Activated CD8-positive, alpha-beta memory T cell treated with anti-CD3 and anti-CD28 coated beads for 48 hours (primary cell): ENCODE results near the gene EEFSEC.

Source experiments
- DNase-seq, 3 experiments: peaks; one replicate each; pipeline ENCODE4 v3.0.0-alpha.2; 2020; ENCODE audit warnings: low read depth in 2 of 3, low spot score in 2 of 3

The EEFSEC gene

GRCh38 chr3:128270559-128271492, 117.5 kb downstream of the EEFSEC start:
- DNase-seq = no peak

GRCh38 chr3:128271536-128272332, 118.5 kb downstream of the EEFSEC start:
- DNase-seq = no peak

GRCh38 chr3:128273109-128273840, 120.0 kb downstream of the EEFSEC start:
- DNase-seq = no peak

GRCh38 chr3:128273841-128274573, 120.7 kb downstream of the EEFSEC start:
- no peak for DNase-seq

GRCh38 chr3:128274837-128275236, 121.6 kb downstream of the EEFSEC start:
- no peak for DNase-seq

GRCh38 chr3:128275316-128276145, 122.2 kb downstream of the EEFSEC start:
- no peak for DNase-seq

GRCh38 chr3:128276146-128276435, 122.8 kb downstream of the EEFSEC start:
- DNase-seq = no peak

- no peak for DNase-seq
Measured at GRCh38 chr3:128276577-128277183, 123.4 kb downstream of the EEFSEC start.

GRCh38 chr3:128277378-128278069, 124.2 kb downstream of the EEFSEC start:
- no peak for DNase-seq

- DNase-seq = no peak
Measured at GRCh38 chr3:128278130-128278529, 124.8 kb downstream of the EEFSEC start.

- DNase-seq = no peak
Measured at GRCh38 chr3:128278761-128279600, 125.7 kb downstream of the EEFSEC start.

- DNase-seq = no peak
Measured at GRCh38 chr3:128279601-128279880, 126.3 kb downstream of the EEFSEC start.

GRCh38 chr3:128280481-128281052, 127.3 kb downstream of the EEFSEC start:
- no peak for DNase-seq

- no peak for DNase-seq
Measured at GRCh38 chr3:128281056-128281455, 127.8 kb downstream of the EEFSEC start.

- DNase-seq = no peak
Measured at GRCh38 chr3:128281461-128282367, 128.4 kb downstream of the EEFSEC start.

- DNase-seq = no peak
Measured at GRCh38 chr3:128282380-128283196, 129.3 kb downstream of the EEFSEC start.
